Measurements from ENCODE around the gene TCP1. TPM values are rescaled to one million over a fixed set of nuclear protein-coding genes. Genes with fewer than 3 reads are reported as not detected.

TCP1 gene
- total RNA-seq, 4 donors from 2014 or later, result 103 to 140 (median 121) TPM

GRCh38 chr6:159808647-159809046 is 19.2 kb upstream of the TCP1 start:
- H3K4me1 ChIP-seq, result no peaks in the 10 kb centered on the region
- no peaks in the 10 kb centered on the region for H3K9me3 ChIP-seq
- no peaks in the 10 kb centered on the region for H3K27me3 ChIP-seq
- no peak overlapping the region for H3K4me3 ChIP-seq
- no peak overlapping the region for H3K27ac ChIP-seq (replicated peaks in 1 of 4)
- peaks cover 0 to 2% (median 0%) of the 10 kb centered on the region in 4 donors for H3K36me3 ChIP-seq
- TF ChIP-seq POLR2A (IDR thresholded peaks at IDR 0.05; ENCODE audit: low read depth), result no peak
- TF ChIP-seq EP300 (IDR thresholded peaks at IDR 0.05), result no peak
- TF ChIP-seq CTCF (IDR thresholded peaks at IDR 0.05), result no peak
- no peak for TF ChIP-seq POLR2AphosphoS5 (IDR thresholded peaks at IDR 0.05)
- WGBS, result 82% methylated on average over 6 of the region's 6 CpGs
- intact Hi-C loops (cut with DNase I), result no loop called here
- no peak for DNase-seq (ENCODE audit: extremely low spot score)

GRCh38 chr6:159807150-159807858 is 17.9 kb upstream of the TCP1 start:
- H3K9me3 ChIP-seq, result no peaks in the 10 kb centered on the region
- no peak for DNase-seq (ENCODE audit: extremely low spot score)
- no peak overlapping the region for H3K4me3 ChIP-seq
- H3K27ac ChIP-seq (replicated peaks in 1 of 4), result no peak overlapping the region
- no peaks in the 10 kb centered on the region for H3K4me1 ChIP-seq
- 96% methylated on average over 5 of the region's 5 CpGs for WGBS
- no peaks in the 10 kb centered on the region for H3K36me3 ChIP-seq
- intact Hi-C loops (cut with DNase I), result no loop called here
- no peaks in the 10 kb centered on the region for H3K27me3 ChIP-seq
- TF ChIP-seq EP300 (IDR thresholded peaks at IDR 0.05), result no peak
- TF ChIP-seq POLR2AphosphoS5 (IDR thresholded peaks at IDR 0.05), result no peak
- TF ChIP-seq CTCF (IDR thresholded peaks at IDR 0.05), result no peak
- TF ChIP-seq POLR2A (IDR thresholded peaks at IDR 0.05; ENCODE audit: low read depth), result no peak

- no peak overlapping the region for H3K4me3 ChIP-seq
- TF ChIP-seq EP300 (IDR thresholded peaks at IDR 0.05), result no peak
- TF ChIP-seq CTCF (IDR thresholded peaks at IDR 0.05), result no peak
- TF ChIP-seq POLR2A (IDR thresholded peaks at IDR 0.05; ENCODE audit: low read depth), result no peak
- no peak for TF ChIP-seq POLR2AphosphoS5 (IDR thresholded peaks at IDR 0.05)
- intact Hi-C loops (cut with DNase I), result no loop called here
Observed at GRCh38 chr6:159806021-159806458, 16.6 kb upstream of the TCP1 start.

GRCh38 chr6:159805440-159806020 is 16.1 kb upstream of the TCP1 start:
- Histone ChIP-seq H3K27me3 (no peaks in the 10 kb centered on the region), H3K4me3 (no peak overlapping the region), H3K27ac (replicated peaks in 1 of 4) (no peak overlapping the region), H3K36me3 (peaks cover 0 to 4% (median under 1%) of the 10 kb centered on the region in 4 donors), H3K9me3 (no peaks in the 10 kb centered on the region), H3K4me1 (no peaks in the 10 kb centered on the region)
- WGBS, result 90% methylated on average over 6 of the region's 6 CpGs
- no peak for TF ChIP-seq EP300 (IDR thresholded peaks at IDR 0.05)
- no peak for TF ChIP-seq POLR2AphosphoS5 (IDR thresholded peaks at IDR 0.05)
- no peak for TF ChIP-seq POLR2A (IDR thresholded peaks at IDR 0.05; ENCODE audit: low read depth)
- TF ChIP-seq CTCF (IDR thresholded peaks at IDR 0.05), result no peak
- intact Hi-C loops (cut with DNase I), result no loop called here
- DNase-seq (ENCODE audit: extremely low spot score), result no peak

More at GRCh38 chr6:159806021-159806458, 16.6 kb upstream of the TCP1 start:
- DNase-seq (ENCODE audit: extremely low spot score), result no peak
- Histone ChIP-seq H3K27me3 (no peaks in the 10 kb centered on the region), H3K36me3 (no peaks in the 10 kb centered on the region), H3K4me1 (no peaks in the 10 kb centered on the region), H3K27ac (replicated peaks in 1 of 4) (no peak overlapping the region), H3K9me3 (no peaks in the 10 kb centered on the region)
- 89% methylated on average over 9 of the region's 9 CpGs for WGBS
